Eye (tissue), 1 donor: ENCODE measurements around the gene COL8A2.

ENCODE experiments used
- DNase-seq: peaks from one replicate; pipeline ENCODE4 v3.0.0-alpha.2; 2015

Gene COL8A2

GRCh38 chr1:36135330-36135667 lies 10.3 kb upstream of the COL8A2 start:
- DNase-seq = no peak

- DNase-seq = peak; percentile 88
Measured at GRCh38 chr1:36134505-36135329, 9.7 kb upstream of the COL8A2 start.

GRCh38 chr1:36134031-36134430 lies 9.0 kb upstream of the COL8A2 start:
- DNase-seq = no peak

GRCh38 chr1:36133484-36133883 lies 8.5 kb upstream of the COL8A2 start:
- peak; percentile 45 for DNase-seq

- no peak for DNase-seq
Measured at GRCh38 chr1:36132029-36132428, 7.0 kb upstream of the COL8A2 start.

- no peak for DNase-seq
Measured at GRCh38 chr1:36128905-36129206, 3.8 kb upstream of the COL8A2 start.

- DNase-seq = no peak
Measured at GRCh38 chr1:36128126-36128904, 3.3 kb upstream of the COL8A2 start.

- no peak for DNase-seq
Measured at GRCh38 chr1:36126797-36127500, 1.9 kb upstream of the COL8A2 start.

- peak; percentile 27 for DNase-seq
Measured at GRCh38 chr1:36126005-36126716, 1.1 kb upstream of the COL8A2 start.

- no peak for DNase-seq
Measured at GRCh38 chr1:36124404-36125128, 456 bp downstream of the COL8A2 start.

GRCh38 chr1:36123356-36123755 lies 1.7 kb downstream of the COL8A2 start:
- peak; percentile 36 for DNase-seq

GRCh38 chr1:36122062-36123030 lies 2.7 kb downstream of the COL8A2 start:
- no peak for DNase-seq

GRCh38 chr1:36119456-36119855 lies 5.6 kb downstream of the COL8A2 start:
- no peak for DNase-seq

- peak; percentile 38 for DNase-seq
Measured at GRCh38 chr1:36118447-36119204, 6.4 kb downstream of the COL8A2 start.

- DNase-seq = no peak
Measured at GRCh38 chr1:36116901-36117300, 8.1 kb downstream of the COL8A2 start.

- no peak for DNase-seq
Measured at GRCh38 chr1:36115931-36116330, 9.1 kb downstream of the COL8A2 start.

- peak; percentile 71 for DNase-seq
Measured at GRCh38 chr1:36115200-36115669, 9.8 kb downstream of the COL8A2 start.

- DNase-seq = no peak
Measured at GRCh38 chr1:36114371-36114770, 10.7 kb downstream of the COL8A2 start.

GRCh38 chr1:36112823-36113222 lies 12.2 kb downstream of the COL8A2 start:
- no peak for DNase-seq

GRCh38 chr1:36111151-36111550 lies 13.9 kb downstream of the COL8A2 start:
- no peak for DNase-seq
